ENCODE results near the gene TDRD10.

GRCh38 chr1:154453161-154453560, 48.9 kb upstream of the TDRD10 start:
- TF ChIP-seq CTCF (IDR thresholded peaks at IDR 0.05) (no peak), POLR2AphosphoS5 (IDR thresholded peaks at IDR 0.05) (no peak), POLR2A (IDR thresholded peaks at IDR 0.05) (no peak), EP300 (IDR thresholded peaks at IDR 0.05) (no peak)
